ENCODE measurements around the gene NKD1.

NKD1 gene

DNA sequence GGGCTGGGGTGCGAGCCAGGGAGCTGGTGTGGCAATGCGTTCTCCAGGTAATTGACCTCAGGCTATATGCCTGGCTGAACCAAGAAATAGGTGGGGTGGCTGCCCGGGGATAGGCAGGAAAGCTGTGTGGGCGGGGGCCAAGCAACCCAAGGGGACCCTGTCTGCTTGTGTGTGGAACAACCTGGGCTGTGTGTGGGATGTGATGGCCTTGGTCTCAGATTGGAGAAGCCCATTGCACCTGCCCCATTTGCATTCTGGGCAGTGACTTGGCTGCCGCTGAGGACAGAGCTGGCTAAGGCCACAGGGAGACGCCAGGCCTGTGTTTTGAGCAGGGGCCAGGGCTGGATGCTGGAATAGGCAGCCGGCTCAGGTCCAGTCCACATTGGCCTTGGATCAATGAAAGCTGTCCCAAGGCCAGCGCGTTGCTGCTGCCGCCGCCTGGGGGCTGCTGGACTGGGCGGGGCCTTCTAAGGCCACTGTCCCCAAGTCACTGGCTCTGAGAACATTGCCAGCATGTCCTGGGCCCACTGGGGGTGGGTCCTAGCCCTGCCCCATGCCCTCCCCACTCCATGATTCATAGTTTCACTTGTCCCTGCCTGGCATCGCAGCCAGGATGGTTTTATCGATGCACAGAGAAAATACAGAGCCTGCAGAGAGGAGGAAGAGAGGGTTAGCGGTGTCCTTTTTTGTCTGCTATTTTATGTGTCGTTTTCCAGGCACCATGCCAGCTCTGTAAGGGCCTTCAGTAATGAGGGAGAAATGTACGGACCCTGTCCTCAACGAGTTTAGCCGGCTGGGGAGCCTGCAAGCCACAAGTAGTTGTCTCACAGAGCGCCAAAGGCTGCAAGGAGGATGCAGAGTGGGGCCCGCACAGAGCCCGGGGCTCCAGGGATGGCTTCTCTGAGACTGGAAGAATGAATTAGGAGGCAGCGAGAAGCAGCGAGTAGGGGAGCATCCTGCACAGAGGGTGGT is 43.9 kb downstream of the NKD1 start:
- DNase-seq (ENCODE audit: low read depth, low spot score): no peak
- ChIA-PET POLR2A (no interaction called here), CTCF (interaction anchor here (1.1 to 7.8 kb wide), 5 partner anchors 11 to 214 kb away, joined by 3 to 147 read pairs (median 16); no protein-coding TSS in a partner anchor)
- TF ChIP-seq, protein P1, sequence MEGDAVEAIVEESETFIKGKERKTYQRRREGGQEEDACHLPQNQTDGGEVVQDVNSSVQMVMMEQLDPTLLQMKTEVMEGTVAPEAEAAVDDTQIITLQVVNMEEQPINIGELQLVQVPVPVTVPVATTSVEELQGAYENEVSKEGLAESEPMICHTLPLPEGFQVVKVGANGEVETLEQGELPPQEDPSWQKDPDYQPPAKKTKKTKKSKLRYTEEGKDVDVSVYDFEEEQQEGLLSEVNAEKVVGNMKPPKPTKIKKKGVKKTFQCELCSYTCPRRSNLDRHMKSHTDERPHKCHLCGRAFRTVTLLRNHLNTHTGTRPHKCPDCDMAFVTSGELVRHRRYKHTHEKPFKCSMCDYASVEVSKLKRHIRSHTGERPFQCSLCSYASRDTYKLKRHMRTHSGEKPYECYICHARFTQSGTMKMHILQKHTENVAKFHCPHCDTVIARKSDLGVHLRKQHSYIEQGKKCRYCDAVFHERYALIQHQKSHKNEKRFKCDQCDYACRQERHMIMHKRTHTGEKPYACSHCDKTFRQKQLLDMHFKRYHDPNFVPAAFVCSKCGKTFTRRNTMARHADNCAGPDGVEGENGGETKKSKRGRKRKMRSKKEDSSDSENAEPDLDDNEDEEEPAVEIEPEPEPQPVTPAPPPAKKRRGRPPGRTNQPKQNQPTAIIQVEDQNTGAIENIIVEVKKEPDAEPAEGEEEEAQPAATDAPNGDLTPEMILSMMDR (IDR thresholded peaks at IDR 0.05; ENCODE audit: insufficient read depth, low read length, missing control alignments): no peak
- no peak overlapping the region for H3K4me3 ChIP-seq (ENCODE audit: low read depth, low read length)

DNA sequence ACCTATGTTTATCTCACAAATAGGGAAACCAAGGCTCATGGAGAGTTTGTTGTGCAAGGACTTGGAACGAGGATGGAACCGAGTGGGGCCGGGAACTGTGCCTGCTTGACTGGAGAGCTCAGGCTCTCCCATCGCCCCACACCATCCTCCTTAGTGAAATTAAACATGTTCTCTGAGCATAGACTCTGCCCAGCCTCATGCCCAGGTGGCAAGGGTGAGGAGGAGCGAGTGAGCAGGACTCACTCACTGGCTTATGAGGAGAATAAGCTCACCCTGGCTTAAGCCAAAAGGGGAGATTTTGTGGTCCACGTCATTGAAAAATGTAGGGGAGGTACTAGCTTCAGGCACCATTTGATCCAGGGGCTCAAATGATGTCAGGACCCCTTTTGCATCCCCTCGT is 44.8 kb downstream of the NKD1 start:
- TF ChIP-seq, protein P1 (IDR thresholded peaks at IDR 0.05; ENCODE audit: insufficient read depth, low read length, missing control alignments): no peak
- DNase-seq (ENCODE audit: low read depth, low spot score): no peak
- POLR2A ChIA-PET: no interaction called here
- CTCF ChIA-PET: interaction anchor here (1.2 to 7.8 kb wide), 13 partner anchors 8 to 568 kb away, joined by 3 to 147 read pairs (median 7); partner anchors contain the start of gene CNEP1R1
- H3K4me3 ChIP-seq (ENCODE audit: low read depth, low read length): no peak overlapping the region

DNA sequence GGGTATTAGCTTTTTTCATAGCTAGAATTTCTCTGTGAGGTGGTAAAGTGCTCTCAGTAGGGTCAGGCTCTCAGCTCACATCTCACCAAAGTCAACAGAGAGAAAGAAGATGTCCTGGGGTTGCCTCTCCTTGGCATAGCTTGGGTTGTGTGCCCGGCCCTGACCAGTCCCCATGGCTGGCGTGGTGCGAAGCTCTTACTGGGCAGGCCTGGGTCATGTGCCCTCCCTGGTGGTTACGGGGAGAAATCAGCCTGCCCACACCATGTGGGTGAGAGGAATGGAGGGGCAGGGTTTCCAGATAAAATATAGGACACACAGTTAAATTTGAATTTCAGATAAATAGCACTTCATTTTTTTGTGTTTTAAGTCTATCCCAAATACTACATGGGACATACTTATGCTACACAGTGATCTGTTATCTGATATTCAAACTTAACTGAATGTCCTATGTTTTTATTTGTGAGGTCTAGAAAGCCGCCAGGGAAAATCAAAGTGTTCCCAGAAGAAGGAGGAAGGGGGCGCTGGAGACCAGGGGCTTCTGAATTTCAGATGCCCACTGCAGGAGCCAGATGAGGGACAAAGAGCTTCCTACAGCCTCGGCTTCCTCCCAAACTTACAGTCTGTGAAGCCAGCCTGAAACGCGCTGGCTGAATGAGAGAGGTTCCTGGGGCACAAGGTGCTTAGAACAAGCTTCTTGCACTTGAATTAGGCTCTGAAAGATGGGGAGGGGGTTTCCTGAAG is 45.4 kb downstream of the NKD1 start:
- POLR2A ChIA-PET: no interaction called here
- CTCF ChIA-PET: interaction anchor here (0.7 to 7.8 kb wide), 22 partner anchors 9 to 569 kb away, joined by 3 to 147 read pairs (median 4); partner anchors contain the start of gene CNEP1R1
- TF ChIP-seq, protein P1 (IDR thresholded peaks at IDR 0.05; ENCODE audit: insufficient read depth, low read length, missing control alignments): peak; percentile 39
- DNase-seq (ENCODE audit: low read depth, low spot score): no peak
- H3K4me3 ChIP-seq (ENCODE audit: low read depth, low read length): no peak overlapping the region

DNA sequence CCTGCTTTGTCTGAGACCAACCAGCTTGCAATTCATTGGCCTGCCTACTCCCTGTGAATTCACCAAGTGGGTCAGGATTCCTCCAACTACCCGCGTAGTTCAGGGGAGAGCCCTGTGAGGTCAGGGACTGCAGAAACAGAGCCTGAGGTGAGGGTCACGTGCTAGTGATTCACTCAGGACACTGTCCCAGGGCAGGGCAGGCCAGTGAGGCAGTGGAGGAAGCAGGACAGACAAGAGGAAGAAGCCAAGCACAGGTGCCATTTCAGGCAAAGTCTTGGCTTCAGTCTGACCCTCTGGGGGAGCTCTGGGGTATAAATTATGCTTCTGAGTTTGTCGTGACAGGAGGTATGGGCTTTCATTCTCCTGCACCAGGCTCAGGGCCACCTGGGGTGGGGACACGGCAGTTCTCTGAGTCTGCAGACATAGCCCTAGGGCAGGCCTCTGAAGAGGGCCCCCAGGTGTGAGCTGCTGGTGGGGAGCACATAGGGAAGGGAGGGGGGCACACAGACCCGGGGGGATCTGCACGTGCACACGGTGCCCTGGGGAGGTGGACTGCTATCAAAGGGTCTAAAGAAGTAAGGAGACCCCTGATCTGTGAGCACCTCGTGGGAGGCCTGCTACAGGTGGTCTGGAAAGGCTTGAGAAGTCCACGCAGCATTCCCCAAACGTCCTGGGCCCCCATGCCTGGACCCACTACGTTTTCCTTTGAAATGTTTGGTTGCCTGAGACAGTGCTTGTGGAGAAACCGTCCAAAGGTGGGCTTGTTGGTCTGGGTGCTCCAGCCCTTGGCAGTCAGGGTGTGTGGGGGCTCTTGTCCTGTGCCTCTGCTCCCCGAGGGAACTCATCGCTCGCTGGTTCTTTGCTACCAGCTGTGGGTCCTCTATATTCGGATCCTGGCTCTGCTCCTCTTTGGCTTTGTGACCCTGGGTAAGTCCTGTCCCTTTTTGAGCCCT is 46.4 kb downstream of the NKD1 start:
- POLR2A ChIA-PET: no interaction called here

DNA sequence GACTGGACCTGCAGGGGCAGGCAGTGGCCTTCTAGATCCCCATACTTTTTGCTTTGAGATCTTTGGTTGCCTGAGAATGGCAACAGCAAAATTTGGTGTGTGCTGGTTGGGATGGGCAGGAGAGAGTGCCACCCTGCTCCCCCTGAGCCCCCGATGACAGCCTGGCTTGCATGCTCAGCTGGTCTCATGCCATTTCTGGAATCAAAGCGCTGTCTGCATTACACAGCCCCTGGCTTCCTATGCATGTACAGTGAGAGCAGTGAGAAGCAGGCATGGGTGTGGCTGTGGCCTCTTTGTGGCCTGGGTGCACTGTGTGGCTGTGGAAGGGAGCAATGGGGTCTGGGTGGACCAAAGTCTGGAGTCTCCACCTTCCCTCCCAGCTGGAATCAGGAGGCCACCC is 47.7 kb downstream of the NKD1 start:
- ChIA-PET CTCF (interaction anchor here (4.7 to 7.8 kb wide), 2 partner anchors 70 to 210 kb away, joined by 44 to 147 read pairs; no protein-coding TSS in a partner anchor), POLR2A (no interaction called here)

More for the DNA sequence above, 46.4 kb downstream of the NKD1 start:
- no peak for DNase-seq (ENCODE audit: low read depth, low spot score)
- TF ChIP-seq, protein P1 (IDR thresholded peaks at IDR 0.05; ENCODE audit: insufficient read depth, low read length, missing control alignments): no peak
- CTCF ChIA-PET: interaction anchor here (0.7 to 7.8 kb wide), 21 partner anchors 9 to 570 kb away, joined by 3 to 147 read pairs (median 4); partner anchors contain the start of gene CNEP1R1
- H3K4me3 ChIP-seq (ENCODE audit: low read depth, low read length): no peak overlapping the region

More for the DNA sequence above, 47.7 kb downstream of the NKD1 start:
- no peak overlapping the region for H3K4me3 ChIP-seq (ENCODE audit: low read depth, low read length)
- TF ChIP-seq, protein P1 (IDR thresholded peaks at IDR 0.05; ENCODE audit: insufficient read depth, low read length, missing control alignments): no peak
- no peak for DNase-seq (ENCODE audit: low read depth, low spot score)
